IMR-90 (cell line): Measurements from ENCODE around the gene SKA3. TPM values are rescaled to one million over a fixed set of nuclear protein-coding genes. Genes with fewer than 3 reads are reported as not detected.

Source experiments
- ATAC-seq: fragments of 200-7000 bp; cut with Tn5 transposase; 2 replicates; pipeline ENCODE4 v1.9.1; 2020; ENCODE audit warnings: low read depth, mild to moderate bottlenecking, moderate library complexity
- BruUV-seq: library from RNA; stranded (reverse); fragments of 400-500 nt; replicated peaks from 2 replicates; lab custom pipeline; 2021; lab: Mats Ljungman, UMichigan
- CTCF ChIA-PET: fragments of 300-600 bp; formaldehyde crosslinking; extraction: SDS; loops from one replicate; lab custom pipeline; 2021; ENCODE audit warnings: antibody characterized with exemption; lab: Yijun Ruan, JAX
- POLR2A ChIA-PET: fragments of 300-600 bp; sonication (Branson Sonifier 250); formaldehyde crosslinking; loops from one replicate; lab custom pipeline; 2022; ENCODE audit warnings: antibody characterized with exemption; ENCODE audit not compliant: unreplicated experiment; lab: Charles Lee
- DNase-seq: peaks from one replicate; pipeline ENCODE4 v3.0.0; 2013
- H2AFZ ChIP-seq: replicated peaks from 2 replicates; pipeline ENCODE3; 2013; ENCODE audit warnings: low read length, mild to moderate bottlenecking; ENCODE audit not compliant: poor library complexity
- H2AK5ac ChIP-seq: 2 replicates; pipeline ENCODE4 v1.6.1; 2013; ENCODE audit warnings: low read depth, low read length, inconsistent platforms
- H2AK9ac ChIP-seq: replicated peaks from 2 replicates; pipeline ENCODE3; 2013; ENCODE audit warnings: mild to moderate bottlenecking, low read depth, low read length, moderate library complexity; ENCODE audit not compliant: poor library complexity
- H2BK120ac ChIP-seq: 2 replicates; pipeline ENCODE4 v1.6.1; 2013; ENCODE audit warnings: low read depth, low read length, inconsistent platforms
- H2BK15ac ChIP-seq: 3 replicates; pipeline ENCODE4 v1.6.1; 2013; ENCODE audit warnings: low read depth, low read length, inconsistent platforms
- H2BK20ac ChIP-seq: 2 replicates; pipeline ENCODE4 v1.6.1; 2013; ENCODE audit warnings: low read depth, mild to moderate bottlenecking, inconsistent platforms, low read length, moderate library complexity
- H2BK5ac ChIP-seq: 2 replicates; pipeline ENCODE4 v1.6.1; 2013; ENCODE audit warnings: mild to moderate bottlenecking, low read depth, low read length, inconsistent platforms; ENCODE audit not compliant: poor library complexity, severe bottlenecking
- H3K14ac ChIP-seq: replicated peaks from 2 replicates; pipeline ENCODE4 v1.6.1; 2013; ENCODE audit warnings: low read depth, low read length, inconsistent platforms
- H3K18ac ChIP-seq: 2 replicates; pipeline ENCODE4 v1.6.1; 2013; ENCODE audit warnings: low read depth, low read length, control low read depth
- H3K23ac ChIP-seq: 2 replicates; pipeline ENCODE4 v1.6.1; 2013; ENCODE audit warnings: low read depth, low read length, inconsistent platforms
- H3K27ac ChIP-seq: 2 replicates; pipeline ENCODE4 v1.5.1; 2013; ENCODE audit warnings: mild to moderate bottlenecking, control low read depth, low read length; ENCODE audit not compliant: insufficient read depth
- H3K27me3 ChIP-seq: 2 replicates; pipeline ENCODE4 v1.6.1; 2013; ENCODE audit warnings: low read length; ENCODE audit not compliant: control insufficient read depth, insufficient read depth
- H3K36me3 ChIP-seq: 2 replicates; pipeline ENCODE4 v1.6.1; 2013; ENCODE audit warnings: low read length, mixed read lengths; ENCODE audit not compliant: control insufficient read depth, insufficient read depth
- H3K4ac ChIP-seq: 2 replicates; pipeline ENCODE4 v1.6.1; 2013; ENCODE audit warnings: low read depth, low read length, inconsistent platforms
- H3K4me1 ChIP-seq: 2 replicates; pipeline ENCODE4 v1.6.1; 2013; ENCODE audit warnings: low read length, mixed read lengths; ENCODE audit not compliant: control insufficient read depth, insufficient read depth
- H3K4me2 ChIP-seq: 2 replicates; pipeline ENCODE4 v1.6.1; 2013; ENCODE audit warnings: low read depth, mild to moderate bottlenecking, control low read depth, low read length, moderate library complexity
- H3K4me3 ChIP-seq: 2 replicates; pipeline ENCODE4 v1.5.1; 2013; ENCODE audit warnings: low read depth, mild to moderate bottlenecking, control low read depth, low read length, moderate library complexity; ENCODE audit not compliant: insufficient read depth
- H3K56ac ChIP-seq: 2 replicates; pipeline ENCODE4 v1.6.1; 2013; ENCODE audit warnings: low read length, inconsistent platforms; ENCODE audit not compliant: insufficient read depth; ENCODE audit errors: extremely low read depth
- H3K79me1 ChIP-seq, 2 experiments: 2 replicates each; pipeline ENCODE4 v1.6.1; 2013; ENCODE audit warnings: low read length in 2 of 2, inconsistent platforms in 1 of 2, low read depth in 1 of 2
- H3K9ac ChIP-seq: 2 replicates; pipeline ENCODE4 v1.6.1; 2013; ENCODE audit warnings: low read depth, low read length, control low read depth
- H3K9me1 ChIP-seq: 2 replicates; pipeline ENCODE4 v1.6.1; 2013; ENCODE audit warnings: low read length, inconsistent platforms; ENCODE audit not compliant: insufficient read depth
- H3K9me3 ChIP-seq: 2 replicates; pipeline ENCODE4 v1.6.1; 2013; ENCODE audit warnings: low read length; ENCODE audit not compliant: control insufficient read depth, insufficient read depth
- H4K20me1 ChIP-seq: 2 replicates; pipeline ENCODE4 v1.6.1; 2013; ENCODE audit warnings: low read length, inconsistent platforms; ENCODE audit not compliant: insufficient read depth
- H4K5ac ChIP-seq: 2 replicates; pipeline ENCODE4 v1.6.1; 2013; ENCODE audit warnings: mild to moderate bottlenecking, low read depth, low read length, control low read depth
- H4K8ac ChIP-seq, 2 experiments: 2 replicates each; pipeline ENCODE4 v1.6.1; 2013; ENCODE audit warnings: low read depth in 2 of 2, low read length in 2 of 2, control low read depth in 1 of 2, inconsistent platforms in 1 of 2
- H4K91ac ChIP-seq: 2 replicates; pipeline ENCODE4 v1.6.1; 2013; ENCODE audit warnings: low read depth, low read length, inconsistent platforms; ENCODE audit not compliant: insufficient read depth
- BHLHE40 ChIP-seq: fragments of 150-350 bp; IDR thresholded peaks from 2 replicates; pipeline ENCODE4 v1.6.1; 2016; ENCODE audit warnings: mild to moderate bottlenecking, low read depth, low read length
- FOS ChIP-seq: fragments of 150-350 bp; IDR thresholded peaks from 2 replicates; pipeline ENCODE4 v1.6.1; 2016; ENCODE audit warnings: low read depth, low read length
- MAFK ChIP-seq: IDR thresholded peaks from 2 replicates; pipeline ENCODE4 v1.6.1; 2012; ENCODE audit warnings: low read depth, low read length, improper control_type of control experiment
- POLR2A ChIP-seq: IDR thresholded peaks from 2 replicates; pipeline ENCODE4 v1.6.1; 2012; ENCODE audit warnings: mild to moderate bottlenecking, low read depth, low read length
- RAD21 ChIP-seq: IDR thresholded peaks from 2 replicates; pipeline ENCODE4 v1.6.1; 2012; ENCODE audit warnings: low read length, improper control_type of control experiment
- RCOR1 ChIP-seq: IDR thresholded peaks from 2 replicates; pipeline ENCODE4 v1.6.1; 2012; ENCODE audit warnings: mild to moderate bottlenecking, low read length, improper control_type of control experiment; ENCODE audit not compliant: insufficient replicate concordance
- WGBS, 2 experiments: methylation state at CpG; one replicate each; pipeline versions ENCODE4 v1.1.5 to v1.1.7; 2013; ENCODE audit warnings: missing lambda C conversion rate in 2 of 2; ENCODE audit not compliant: insufficient read length in 1 of 2; ENCODE audit errors: extremely low coverage in 2 of 2; 5-methylcytosine and 5-hydroxymethylcytosine counted together
- dilution Hi-C: fragments of 300-500 bp; cut with HindIII; formaldehyde crosslinking; loops from one replicate; pipeline ENCODE4 v1.14.3; 2018; ENCODE audit warnings: low sequenced_read_pairs; ENCODE audit not compliant: unreplicated experiment
- in situ Hi-C: fragments of 300-500 bp; cut with MboI; formaldehyde crosslinking; loops from 3 replicates; pipeline ENCODE4 v1.14.3; 2019; ENCODE audit warnings: low sequenced_read_pairs, inconsistent platforms, mixed read lengths
- intact Hi-C: fragments of 100-400 bp; cut with micrococcal nuclease; formaldehyde crosslinking; loops from 2 replicates; pipeline ENCODE4 v1.10.0; 2022
- polyA plus RNA-seq, 3 experiments: library from polyadenylated mRNA; depleted of rRNA; stranded (reverse); fragments of >200 nt; gene quantifications; 2 replicates each; pipeline ENCODE4 v1.2.3, GENCODE V29; 2012; ENCODE audit warnings: low replicate concordance in 1 of 3
- total RNA-seq: library from RNA; depleted of rRNA; stranded (reverse); fragments of >200 nt; gene quantifications from 2 replicates; pipeline ENCODE4 v1.2.3, GENCODE V29; 2012

Gene SKA3
- total and polyA plus RNA-seq, 2 of the 4 experiments (the other 2 are of a cell fraction), result 11.7 to 15.6 TPM

DNA sequence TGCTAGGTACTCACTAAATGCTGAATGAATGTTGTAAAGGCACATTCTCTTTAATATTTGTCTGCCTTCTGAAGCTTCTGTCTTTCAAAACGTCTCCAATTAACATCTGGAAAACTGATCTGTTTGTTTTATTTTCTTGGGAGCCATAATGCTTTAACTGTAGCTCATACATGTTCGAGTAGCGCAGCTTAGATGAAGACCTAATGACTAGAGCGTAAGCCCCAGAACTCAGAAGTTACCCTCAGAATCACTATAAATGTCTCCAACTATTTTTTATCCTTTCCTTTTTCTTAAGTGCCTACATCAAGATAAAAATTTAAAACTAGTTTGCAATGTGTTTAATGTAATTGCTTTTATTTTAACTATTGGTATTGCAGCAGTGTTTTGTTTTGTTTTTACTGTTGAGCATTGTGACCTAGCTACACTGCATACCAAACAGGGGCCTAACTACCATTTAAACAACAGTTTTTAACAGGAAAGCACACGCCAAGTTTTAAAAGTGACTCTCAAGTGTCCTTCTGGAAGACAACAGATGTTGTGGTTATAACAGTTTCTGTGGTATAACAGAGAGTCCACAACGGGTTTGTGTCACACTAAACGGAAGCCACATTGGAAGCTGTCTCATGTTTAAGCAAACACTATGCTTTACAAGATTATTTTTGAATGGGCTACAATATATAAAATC is 42.1 kb upstream of the SKA3 start:
- Histone ChIP-seq H3K4ac (no peak overlapping the region), H4K91ac (no peak overlapping the region), H3K4me2 (no peak overlapping the region), H2BK15ac (no peak overlapping the region), H3K9me3 (peaks cover 4% of the 10 kb centered on the region; the same call in 1 of the 2 replicates), H2BK20ac (no peak overlapping the region), H4K8ac (no peak overlapping the region), H3K4me3 (no peak overlapping the region), H3K27me3 (peaks cover 2% of the 10 kb centered on the region), H2AFZ (no peak overlapping the region), H3K36me3 (no peaks in the 10 kb centered on the region), H4K20me1 (no peaks in the 10 kb centered on the region), H2AK9ac (no peak overlapping the region), H2AK5ac (no peak overlapping the region), H3K23ac (no peak overlapping the region), H3K14ac (no peak overlapping the region), H3K4me1 (no peaks in the 10 kb centered on the region), H3K27ac (no peak overlapping the region), H4K5ac (no peak overlapping the region), H2BK5ac (no peak overlapping the region), H3K79me1 (no peaks in the 10 kb centered on the region), H2BK120ac (no peak overlapping the region), H3K9ac (no peak overlapping the region), H3K9me1 (no peaks in the 10 kb centered on the region), H3K56ac (no peak overlapping the region), H3K18ac (no peak overlapping the region)
- WGBS, 2 experiments, result no CpG with 5 or more reads among the region's 7 CpGs
- intact Hi-C loops, result no loop called here
- ATAC-seq (no peak), DNase-seq (no peak)
- in situ Hi-C loops, result no loop called here
- ChIA-PET POLR2A (no interaction called here), CTCF (interaction anchor here (0.8 kb wide), 1 partner anchor 12 kb away, joined by 3 read pairs; no protein-coding TSS in a partner anchor)
- dilution Hi-C loops, result no loop called here
- TF ChIP-seq FOS (no peak), POLR2A (no peak), MAFK (no peak), BHLHE40 (no peak), RAD21 (no peak), RCOR1 (no peak)
- BruUV-seq, result no TSS peak
